Measurements from ENCODE around the gene ITPKB. TPM values are rescaled to one million over a fixed set of nuclear protein-coding genes. Genes with fewer than 3 reads are reported as not detected.
"Not testable (repeated sequence)": the region's sequence is repeated elsewhere in the genome, so short reads cannot be mapped to it uniquely, and the experiment has no call there.

The ITPKB gene
- total RNA-seq, 1 donor from 2014 or later = 44.1 TPM

DNA sequence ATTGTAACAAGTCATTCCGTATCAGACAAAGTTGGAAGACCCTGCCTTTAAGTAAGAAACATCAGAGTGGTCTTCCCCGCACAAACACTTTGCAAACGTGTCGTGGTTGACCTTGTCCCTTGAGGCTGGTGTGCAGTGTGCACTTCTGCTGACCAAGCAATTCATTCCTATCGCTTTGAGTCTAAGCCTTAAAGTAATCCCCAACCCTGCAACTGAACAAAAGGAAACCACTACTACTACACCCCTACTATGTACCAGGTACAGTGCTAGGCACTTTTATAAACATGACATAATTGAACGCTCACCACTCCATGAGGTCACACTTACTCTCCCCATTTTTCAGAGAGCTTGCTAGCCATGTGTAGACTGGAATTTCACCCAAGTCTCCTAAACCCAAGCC lies 10.6 kb downstream of the ITPKB start:
- H3K27me3 ChIP-seq = no peaks in the 10 kb centered on the region
- ATAC-seq (no peak), DNase-seq (no peak)
- peaks cover 40% of the 10 kb centered on the region for H3K4me1 ChIP-seq
- H3K36me3 ChIP-seq = no peaks in the 10 kb centered on the region
- H3K9me3 ChIP-seq = no peaks in the 10 kb centered on the region
- H3K27ac ChIP-seq = no peak overlapping the region
- TF ChIP-seq, protein P1, sequence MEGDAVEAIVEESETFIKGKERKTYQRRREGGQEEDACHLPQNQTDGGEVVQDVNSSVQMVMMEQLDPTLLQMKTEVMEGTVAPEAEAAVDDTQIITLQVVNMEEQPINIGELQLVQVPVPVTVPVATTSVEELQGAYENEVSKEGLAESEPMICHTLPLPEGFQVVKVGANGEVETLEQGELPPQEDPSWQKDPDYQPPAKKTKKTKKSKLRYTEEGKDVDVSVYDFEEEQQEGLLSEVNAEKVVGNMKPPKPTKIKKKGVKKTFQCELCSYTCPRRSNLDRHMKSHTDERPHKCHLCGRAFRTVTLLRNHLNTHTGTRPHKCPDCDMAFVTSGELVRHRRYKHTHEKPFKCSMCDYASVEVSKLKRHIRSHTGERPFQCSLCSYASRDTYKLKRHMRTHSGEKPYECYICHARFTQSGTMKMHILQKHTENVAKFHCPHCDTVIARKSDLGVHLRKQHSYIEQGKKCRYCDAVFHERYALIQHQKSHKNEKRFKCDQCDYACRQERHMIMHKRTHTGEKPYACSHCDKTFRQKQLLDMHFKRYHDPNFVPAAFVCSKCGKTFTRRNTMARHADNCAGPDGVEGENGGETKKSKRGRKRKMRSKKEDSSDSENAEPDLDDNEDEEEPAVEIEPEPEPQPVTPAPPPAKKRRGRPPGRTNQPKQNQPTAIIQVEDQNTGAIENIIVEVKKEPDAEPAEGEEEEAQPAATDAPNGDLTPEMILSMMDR (IDR thresholded peaks at IDR 0.05) = no peak
- intact Hi-C loops (cut with DNase I) = no loop called here
- H3K4me3 ChIP-seq = no peak overlapping the region

DNA sequence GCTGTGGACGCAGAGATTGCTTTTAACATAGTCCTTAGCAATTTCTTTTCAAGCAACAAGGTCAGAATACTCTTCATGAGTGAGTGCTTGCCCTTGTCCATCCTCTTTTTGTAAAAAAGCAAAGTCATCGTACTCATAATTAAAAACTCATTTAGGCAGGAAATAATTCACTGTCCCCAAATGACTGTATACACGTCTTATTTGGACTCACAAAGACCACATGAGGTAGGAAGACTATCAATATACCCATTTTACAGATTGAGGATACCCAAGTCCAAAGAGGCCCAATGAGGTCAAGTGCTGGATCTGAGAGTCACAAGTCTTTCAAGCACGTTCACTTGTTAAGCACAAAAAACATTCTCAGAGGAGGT lies 13.2 kb downstream of the ITPKB start:
- no peak overlapping the region for H3K27ac ChIP-seq

DNA sequence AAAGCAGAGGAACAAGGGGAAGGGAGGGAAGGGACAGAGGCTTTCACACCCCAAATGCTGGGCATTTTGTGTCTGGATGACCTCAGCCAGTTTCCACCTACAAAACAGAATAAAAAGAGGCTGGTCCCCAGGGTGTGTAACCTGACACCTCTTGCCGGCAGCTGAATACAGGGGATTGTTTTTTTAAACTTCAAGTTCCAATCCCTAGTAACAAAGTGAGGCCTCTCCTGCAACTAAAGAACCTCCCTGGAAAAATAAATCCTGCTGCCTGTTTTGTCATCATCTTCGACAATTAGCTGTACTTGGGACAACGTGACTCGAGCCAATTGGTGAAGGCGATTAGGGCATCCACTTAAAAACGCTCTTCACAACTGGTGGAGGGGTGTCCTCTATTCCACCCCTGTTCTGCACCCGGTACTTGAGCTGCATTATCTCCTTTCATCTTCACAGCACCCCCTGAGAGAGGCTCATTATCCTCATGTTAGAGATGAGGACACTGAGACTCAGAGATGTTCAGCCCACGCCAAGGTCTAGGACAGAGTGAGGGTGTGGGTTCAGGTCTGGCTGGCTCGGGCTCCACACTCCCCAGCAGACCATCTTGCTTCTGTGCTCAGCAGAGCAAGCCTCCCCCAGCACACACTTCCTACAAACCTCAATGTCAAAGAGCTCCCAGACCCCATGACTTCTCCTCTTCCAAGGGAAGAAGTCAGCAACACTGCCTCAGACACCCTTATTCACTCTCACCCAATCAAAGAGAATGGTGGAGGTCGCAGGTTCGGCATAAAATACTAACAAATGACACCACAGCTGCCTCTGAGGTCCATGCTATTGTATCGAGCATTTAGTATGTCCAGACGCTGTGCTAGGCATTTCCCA lies 15.2 kb downstream of the ITPKB start:
- ATAC-seq = peak; percentile 18
- Histone ChIP-seq H3K27ac (peak overlapping the region; percentile 31), H3K4me3 (no peak overlapping the region), H3K36me3 (peaks cover 5% of the 10 kb centered on the region), H3K4me1 (peaks cover 30% of the 10 kb centered on the region), H3K9me3 (no peaks in the 10 kb centered on the region), H3K27me3 (no peaks in the 10 kb centered on the region)
- intact Hi-C loops (cut with DNase I) = no loop called here
- DNase-seq = no peak
- TF ChIP-seq, protein P1 (IDR thresholded peaks at IDR 0.05) = no peak

More for the DNA sequence above, 13.2 kb downstream of the ITPKB start:
- DNase-seq (no peak), ATAC-seq (no peak)
- H3K4me3 ChIP-seq = no peak overlapping the region
- H3K4me1 ChIP-seq = peaks cover 30% of the 10 kb centered on the region
- no peaks in the 10 kb centered on the region for H3K9me3 ChIP-seq
- TF ChIP-seq, protein P1 (IDR thresholded peaks at IDR 0.05) = no peak
- intact Hi-C loops (cut with DNase I) = no loop called here
- H3K27me3 ChIP-seq = no peaks in the 10 kb centered on the region
- peaks cover 5% of the 10 kb centered on the region for H3K36me3 ChIP-seq

DNA sequence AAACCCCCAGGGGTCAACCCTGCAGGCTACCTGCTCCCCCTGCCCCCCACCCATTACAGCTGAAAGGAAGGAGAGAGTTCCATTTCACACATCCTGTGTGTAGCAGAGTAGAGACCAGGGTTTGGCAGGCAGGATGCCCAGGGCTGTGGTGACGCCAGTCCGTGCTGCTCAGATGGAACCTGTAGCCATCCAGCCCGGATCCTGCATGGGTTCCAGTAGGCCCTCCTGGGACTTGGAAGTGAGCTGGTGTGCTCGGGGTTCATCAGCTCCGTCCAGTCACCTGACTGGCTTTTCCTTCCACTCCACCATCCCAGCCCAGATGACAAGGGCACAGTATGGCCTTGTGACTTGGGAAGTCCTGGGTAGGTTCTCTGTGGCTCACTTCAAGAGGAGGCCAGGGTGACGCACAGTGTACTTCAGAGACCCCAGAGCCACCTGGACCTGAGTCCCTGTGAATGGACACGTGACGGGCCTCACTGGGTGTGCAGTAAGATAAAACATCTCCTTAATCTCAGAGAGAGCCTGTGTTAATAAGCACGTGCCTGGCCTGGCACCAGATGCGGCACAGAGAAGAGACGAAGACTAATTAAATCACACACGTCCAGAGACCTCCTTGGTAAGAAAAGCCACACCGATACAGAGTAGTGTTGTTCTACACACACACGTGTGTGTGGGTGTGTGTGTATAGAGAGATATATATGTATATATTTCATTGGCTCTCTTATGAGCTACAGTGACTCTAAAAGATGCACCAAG lies 16.0 kb downstream of the ITPKB start:
- Histone ChIP-seq H3K9me3 (no peaks in the 10 kb centered on the region), H3K27ac (no peak overlapping the region), H3K4me1 (peaks cover 30% of the 10 kb centered on the region), H3K27me3 (no peaks in the 10 kb centered on the region), H3K4me3 (no peak overlapping the region), H3K36me3 (peaks cover 5% of the 10 kb centered on the region)
- no peak for DNase-seq
- TF ChIP-seq, protein P1 (IDR thresholded peaks at IDR 0.05) = no peak
- intact Hi-C loops (cut with DNase I) = no loop called here
- ATAC-seq = no peak

DNA sequence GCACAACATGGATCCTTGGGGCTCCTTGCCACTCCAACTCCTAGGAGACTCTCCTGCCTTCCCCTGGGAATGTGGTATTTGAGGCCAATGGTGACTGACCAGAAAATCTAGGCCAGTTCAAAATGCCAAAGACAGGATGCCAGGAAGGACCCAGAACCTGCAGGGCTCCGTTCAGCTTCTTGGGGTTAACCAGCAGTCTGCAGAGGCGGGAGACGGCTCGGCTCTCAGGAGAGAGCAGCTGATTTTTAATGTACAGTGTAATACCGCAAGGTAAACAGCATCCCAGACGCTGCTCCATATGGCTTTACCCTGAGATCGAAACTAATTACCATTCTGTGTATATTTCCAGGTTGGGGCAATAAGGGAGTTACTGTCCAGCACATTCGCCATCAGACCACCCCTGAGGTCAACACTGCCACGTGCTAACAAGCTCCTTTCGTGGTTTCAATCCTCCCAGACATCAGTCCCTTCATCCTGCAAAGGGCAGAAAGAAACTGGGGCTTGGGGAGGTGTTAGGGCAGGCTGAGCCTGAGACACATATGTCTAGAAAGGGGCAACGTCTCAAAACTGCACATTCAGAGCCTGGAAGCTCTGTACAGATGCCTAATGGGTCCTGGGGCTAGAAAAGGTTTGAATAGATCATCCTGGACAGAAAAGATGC lies 16.7 kb downstream of the ITPKB start:
- DNase-seq (no peak), ATAC-seq (no peak)
- TF ChIP-seq, protein P1 (IDR thresholded peaks at IDR 0.05) = no peak
- Histone ChIP-seq H3K4me1 (peaks cover 35% of the 10 kb centered on the region), H3K36me3 (peaks cover 5% of the 10 kb centered on the region), H3K27ac (no peak overlapping the region), H3K9me3 (no peaks in the 10 kb centered on the region), H3K27me3 (no peaks in the 10 kb centered on the region), H3K4me3 (no peak overlapping the region)
- intact Hi-C loops (cut with DNase I) = no loop called here

DNA sequence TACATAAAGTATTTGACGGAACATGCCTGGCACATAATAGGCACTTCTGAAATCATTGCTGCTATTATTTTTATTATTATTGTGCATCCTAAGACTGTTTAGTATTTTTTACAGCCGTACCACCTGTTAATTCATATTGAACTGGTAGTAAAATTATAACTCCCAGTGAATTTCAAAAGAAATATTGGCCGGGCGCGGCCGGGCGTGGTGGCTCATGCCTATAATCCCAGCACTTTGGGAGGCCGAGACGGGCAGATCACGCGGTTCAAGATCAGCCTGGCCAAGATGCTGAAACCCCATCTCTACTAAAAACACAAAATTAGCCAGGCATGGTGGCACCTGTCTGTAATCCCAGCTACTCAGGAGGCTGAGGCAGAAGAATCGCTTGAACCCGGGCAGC lies 18.5 kb downstream of the ITPKB start:
- H3K36me3 ChIP-seq; ATAC-seq; intact Hi-C loops (cut with DNase I); H3K9me3 ChIP-seq; H3K27me3 ChIP-seq; H3K4me3 ChIP-seq; DNase-seq; H3K27ac ChIP-seq: not testable (repeated sequence)
- peaks cover 34% of the 10 kb centered on the region for H3K4me1 ChIP-seq
